CD8-positive, alpha-beta memory T cell (primary cell): Measurements from ENCODE around the gene GDPD5. TPM values are rescaled to one million over a fixed set of nuclear protein-coding genes. Genes with fewer than 3 reads are reported as not detected.
A peak's percentile ranks its signal among the peaks of the same experiment; 100 is the strongest.

Experiments used
- CTCF ChIA-PET: fragments of 350-600 bp; sonication (Branson Sonifier 250); formaldehyde crosslinking; loops from one replicate; lab custom pipeline; 2021; ENCODE audit warnings: antibody characterized with exemption; lab: Charles Lee
- POLR2A ChIA-PET: fragments of 350-600 bp; sonication (Branson Sonifier 250); formaldehyde crosslinking; loops from one replicate; lab custom pipeline; 2021; ENCODE audit warnings: antibody characterized with exemption; lab: Charles Lee
- DNase-seq, 5 donors: peaks; one replicate each; pipeline versions ENCODE4 v3.0.0 to v3.0.0-alpha.2; 2020 to 2022; ENCODE audit warnings: mixed read lengths in 1 of 5
- H3K27ac ChIP-seq: one replicate; pipeline ENCODE4 v1.7.0; 2013; ENCODE audit warnings: low read depth, mild to moderate bottlenecking, low read length, moderate library complexity
- H3K27me3 ChIP-seq: 2 replicates; pipeline ENCODE4 v1.7.0; 2013; ENCODE audit warnings: low read length, mild to moderate bottlenecking; ENCODE audit not compliant: insufficient read depth, poor library complexity, severe bottlenecking
- H3K36me3 ChIP-seq: 2 replicates; pipeline ENCODE4 v1.7.0; 2013; ENCODE audit warnings: mild to moderate bottlenecking, low read length, moderate library complexity; ENCODE audit not compliant: insufficient read depth
- H3K4me1 ChIP-seq: 2 replicates; pipeline ENCODE4 v1.7.0; 2013; ENCODE audit warnings: mild to moderate bottlenecking, low read length, moderate library complexity; ENCODE audit not compliant: insufficient read depth
- H3K4me3 ChIP-seq: 2 replicates; pipeline ENCODE4 v1.7.0; 2013; ENCODE audit warnings: mild to moderate bottlenecking, low read length
- H3K9me3 ChIP-seq: 2 replicates; pipeline ENCODE4 v1.7.0; 2013; ENCODE audit warnings: mild to moderate bottlenecking, low read length
- H3K27ac Mint-ChIP-seq, 8 donors: one replicate each; pipeline ENCODE4 v1.8.0; 2020 to 2021; ENCODE audit warnings: mixed read lengths in 8 of 8, mild to moderate bottlenecking in 6 of 8, inconsistent platforms in 3 of 8, moderate library complexity in 3 of 8
- H3K27me3 Mint-ChIP-seq, 2 donors: one replicate each; pipeline ENCODE4 v1.8.0; 2020 to 2021; ENCODE audit warnings: mixed read lengths in 2 of 2, mild to moderate bottlenecking in 1 of 2, moderate library complexity in 1 of 2
- H3K36me3 Mint-ChIP-seq, 3 donors: one replicate each; pipeline ENCODE4 v1.8.0; 2020 to 2021; ENCODE audit warnings: mixed read lengths in 3 of 3, inconsistent platforms in 1 of 3, mild to moderate bottlenecking in 1 of 3
- H3K4me1 Mint-ChIP-seq, 3 donors: one replicate each; pipeline ENCODE4 v1.8.0; 2020 to 2021; ENCODE audit warnings: mixed read lengths in 3 of 3, inconsistent platforms in 1 of 3, mild to moderate bottlenecking in 1 of 3
- H3K4me3 Mint-ChIP-seq, 7 donors: one replicate each; pipeline ENCODE4 v1.8.0; 2020 to 2021; ENCODE audit warnings: mixed read lengths in 7 of 7, mild to moderate bottlenecking in 6 of 7, moderate library complexity in 4 of 7, inconsistent platforms in 2 of 7
- H3K9me3 Mint-ChIP-seq, 5 donors: one replicate each; pipeline ENCODE4 v1.8.0; 2020 to 2022; ENCODE audit warnings: mixed read lengths in 5 of 5, mild to moderate bottlenecking in 3 of 5, moderate library complexity in 2 of 5, inconsistent platforms in 1 of 5
- polyA plus RNA-seq: library from polyadenylated mRNA; unstranded; fragments of 300-500 nt; fragmentation: Illumina TruSeq; gene quantifications from one replicate; pipeline ENCODE4 v1.2.3, GENCODE V29; 2021
- total RNA-seq, 2 experiments: library from RNA; stranded (reverse); gene quantifications; one replicate each; pipeline ENCODE4 v1.2.3, GENCODE V29; 2021

The GDPD5 gene
- total and polyA plus RNA-seq, 3 experiments from 2014 or later = 8.9 to 10.4 (median 9.1) TPM

DNA sequence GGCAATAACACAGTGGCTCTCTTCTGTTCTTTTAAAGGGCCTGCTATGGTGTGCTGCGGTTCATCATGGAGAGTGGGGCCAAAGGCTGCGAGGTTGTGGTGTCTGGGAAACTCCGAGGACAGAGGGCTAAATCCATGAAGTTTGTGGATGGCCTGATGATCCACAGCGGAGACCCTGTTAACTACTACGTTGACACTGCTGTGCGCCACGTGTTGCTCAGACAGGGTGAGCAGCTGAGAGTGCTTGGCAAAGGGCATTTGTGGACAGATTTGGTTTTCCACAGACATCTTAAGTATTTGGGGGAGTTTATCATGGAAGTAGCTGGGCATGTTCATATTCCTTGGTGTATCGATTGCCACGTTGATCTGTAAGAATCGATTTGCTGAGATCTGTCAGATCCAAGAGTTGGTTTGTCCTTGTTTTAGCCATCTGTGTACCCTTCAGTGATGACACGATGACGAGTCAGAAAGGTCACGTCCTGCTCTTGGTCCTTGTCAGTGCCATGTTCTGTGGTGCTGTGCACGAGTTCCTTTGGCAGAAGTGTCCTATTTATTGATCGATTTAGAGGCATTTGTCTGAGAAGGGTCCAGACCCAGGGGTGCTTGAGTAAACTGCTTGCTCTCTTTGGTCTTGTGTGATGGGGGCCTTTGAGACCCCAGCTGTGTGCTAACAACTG is 121.6 kb downstream of the GDPD5 start:
- H3K4me1 Mint-ChIP-seq = peaks cover 59 to 75% (median 65%) of the 10 kb centered on the region in 3 donors
- Histone ChIP-seq H3K36me3 (peaks cover 60% of the 10 kb centered on the region), H3K9me3 (no peaks in the 10 kb centered on the region), H3K27ac (no peak overlapping the region), H3K4me3 (no peak overlapping the region), H3K27me3 (no peaks in the 10 kb centered on the region), H3K4me1 (peaks cover 25% of the 10 kb centered on the region)
- no peaks in the 10 kb centered on the region for H3K27me3 Mint-ChIP-seq
- ChIA-PET POLR2A (no interaction called here), CTCF (interaction anchor here (1.1 to 1.4 kb wide), 5 partner anchors 9 to 128 kb away, joined by 3 to 5 read pairs (median 4); no protein-coding TSS in a partner anchor)
- peaks cover 8 to 86% (median 31%) of the 10 kb centered on the region in 3 donors for H3K36me3 Mint-ChIP-seq
- H3K4me3 Mint-ChIP-seq = peak overlapping the region in 3 of 7 donors; percentile 16 to 25 (median 22)
- H3K27ac Mint-ChIP-seq = peak overlapping the region in 4 of 8 donors; percentile 60 to 97 (median 84)
- no peaks in the 10 kb centered on the region for H3K9me3 Mint-ChIP-seq
- DNase-seq = no peak

DNA sequence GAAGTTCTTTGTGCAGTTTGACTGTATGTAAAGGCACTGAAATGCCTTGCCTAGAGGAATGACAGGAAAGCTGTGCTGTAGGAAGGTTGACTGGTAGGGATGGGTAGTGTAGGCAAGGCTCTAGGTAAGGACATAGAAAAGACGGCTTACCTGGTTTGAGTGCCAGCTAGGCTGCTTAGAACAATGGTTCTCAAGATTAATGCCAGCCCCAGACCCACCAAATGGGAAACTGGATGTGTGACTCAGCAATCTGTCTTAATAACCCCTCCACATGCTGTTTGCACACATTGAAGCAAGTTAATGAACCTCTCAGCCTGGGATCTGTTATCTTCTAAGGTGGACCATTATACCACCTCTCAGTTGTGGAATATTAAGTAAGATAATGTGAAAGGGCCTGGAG is 122.7 kb downstream of the GDPD5 start:
- ChIA-PET POLR2A (no interaction called here), CTCF (interaction anchor here (0.9 to 1.7 kb wide), 6 partner anchors 10 to 50 kb away, joined by 3 to 5 read pairs (median 4); partner anchors contain the start of gene KLHL35)
- Mint-ChIP-seq H3K27ac (peak overlapping the region; percentile 5 to 97 (median 80)), H3K4me1 (peaks cover 58 to 75% (median 65%) of the 10 kb centered on the region in 3 donors), H3K9me3 (no peaks in the 10 kb centered on the region), H3K4me3 (peak overlapping the region in 5 of 7 donors; percentile 4 to 98 (median 33)), H3K27me3 (no peaks in the 10 kb centered on the region), H3K36me3 (peaks cover 8 to 81% (median 31%) of the 10 kb centered on the region in 3 donors)
- H3K36me3 ChIP-seq = peaks cover 60% of the 10 kb centered on the region
- H3K27me3 ChIP-seq = no peaks in the 10 kb centered on the region
- H3K4me3 ChIP-seq = no peak overlapping the region
- no peaks in the 10 kb centered on the region for H3K9me3 ChIP-seq
- H3K27ac ChIP-seq = no peak overlapping the region
- H3K4me1 ChIP-seq = peaks cover 25% of the 10 kb centered on the region
- no peak for DNase-seq

DNA sequence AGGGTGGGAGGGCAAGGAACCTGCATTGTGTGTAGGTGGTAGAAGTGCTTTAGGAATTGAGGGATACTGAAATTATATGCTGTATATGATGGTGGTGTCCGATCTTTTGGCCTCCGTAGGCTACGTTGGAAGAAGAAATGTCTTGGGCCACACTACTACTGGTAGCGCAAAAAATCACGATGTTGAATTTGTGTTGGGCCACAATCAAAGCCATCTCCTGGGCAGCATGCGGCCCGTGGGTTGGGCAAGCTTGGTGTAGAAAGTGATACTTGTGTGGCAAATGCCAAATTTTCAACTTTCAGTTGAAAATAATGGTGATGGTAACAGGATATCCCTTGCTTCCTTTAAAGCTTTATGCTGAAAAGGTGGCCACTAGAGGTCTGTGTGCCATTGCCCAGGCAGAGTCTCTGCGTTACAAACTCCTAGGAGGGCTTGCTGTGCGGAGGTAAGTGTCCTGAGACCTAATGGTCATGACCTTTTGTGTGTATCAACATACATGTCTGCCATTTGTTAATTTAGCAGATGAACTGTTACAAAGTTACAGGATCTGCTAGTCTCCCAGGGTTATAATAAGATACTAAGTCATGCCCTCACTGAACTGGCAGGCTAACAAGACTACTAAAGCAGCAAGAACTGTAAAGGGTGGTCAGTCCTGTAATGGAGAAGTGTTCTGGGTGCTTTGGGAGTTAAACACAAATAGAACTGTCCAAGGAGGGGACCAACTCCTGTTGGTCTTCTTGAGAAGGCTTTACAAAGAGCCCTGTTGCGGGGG is 123.6 kb downstream of the GDPD5 start:
- Mint-ChIP-seq H3K4me3 (peak overlapping the region; percentile 91 to 98 (median 95)), H3K27ac (peak overlapping the region; percentile 81 to 99 (median 94)), H3K27me3 (no peaks in the 10 kb centered on the region), H3K9me3 (no peaks in the 10 kb centered on the region), H3K4me1 (peaks cover 53 to 70% (median 60%) of the 10 kb centered on the region in 3 donors), H3K36me3 (peaks cover 8 to 76% (median 27%) of the 10 kb centered on the region in 3 donors)
- peak overlapping the region; percentile 88 for H3K27ac ChIP-seq
- ChIA-PET CTCF (interaction anchor here (1.7 kb wide), 1 partner anchor 30 kb away, joined by 4 read pairs; the partner anchor contains the start of gene KLHL35), POLR2A (no interaction called here)
- H3K36me3 ChIP-seq = peaks cover 60% of the 10 kb centered on the region
- no peak for DNase-seq
- no peaks in the 10 kb centered on the region for H3K9me3 ChIP-seq
- peaks cover 25% of the 10 kb centered on the region for H3K4me1 ChIP-seq
- no peak overlapping the region for H3K4me3 ChIP-seq
- no peaks in the 10 kb centered on the region for H3K27me3 ChIP-seq

DNA sequence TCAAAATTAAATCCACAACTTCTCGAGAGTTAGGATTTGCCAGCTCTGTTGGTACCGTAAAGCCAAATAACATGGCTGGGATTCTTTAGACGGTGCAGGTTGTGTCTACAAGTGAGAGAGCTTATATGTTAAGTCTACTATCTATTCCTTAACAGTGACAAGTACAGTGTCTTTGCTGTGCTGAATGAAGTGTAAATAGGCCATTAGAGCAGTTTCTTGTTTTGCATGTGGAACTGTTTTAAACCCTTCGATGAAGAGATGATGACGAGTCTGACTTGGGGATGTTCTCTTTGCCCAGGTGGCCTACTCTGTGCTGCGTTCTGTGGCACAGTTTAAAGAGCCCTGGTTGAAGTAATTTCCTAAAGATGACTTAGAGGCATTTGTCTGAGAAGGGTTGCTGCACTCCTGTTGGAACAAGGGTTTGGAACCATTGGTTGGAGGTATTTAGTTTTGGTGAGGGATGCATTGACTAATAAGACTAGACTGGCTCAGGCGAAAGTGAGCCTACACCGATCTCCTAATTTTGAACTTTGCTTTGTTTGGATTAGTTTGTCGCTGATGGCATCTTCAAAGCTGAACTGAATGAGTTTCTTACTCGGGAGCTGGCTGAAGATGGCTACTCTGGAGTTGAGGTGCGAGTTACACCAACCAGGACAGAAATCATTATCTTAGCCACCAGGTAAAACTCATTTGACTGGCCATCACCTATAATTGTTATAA is 125.4 kb downstream of the GDPD5 start:
- Histone ChIP-seq H3K9me3 (no peaks in the 10 kb centered on the region), H3K27me3 (no peaks in the 10 kb centered on the region), H3K4me1 (peaks cover 25% of the 10 kb centered on the region), H3K4me3 (peak overlapping the region; percentile 73), H3K36me3 (peaks cover 43% of the 10 kb centered on the region), H3K27ac (peak overlapping the region; percentile 88)
- peaks cover 50 to 53% (median 53%) of the 10 kb centered on the region in 3 donors for H3K4me1 Mint-ChIP-seq
- ChIA-PET POLR2A (interaction anchor here (0.6 to 2.2 kb wide), 12 partner anchors 10 to 162 kb away, joined by 3 to 12 read pairs (median 4); partner anchors contain the start of genes GDPD5 and SERPINH1), CTCF (interaction anchor here (0.6 to 2.6 kb wide), 11 partner anchors 8 to 129 kb away, joined by 3 to 17 read pairs (median 4); no protein-coding TSS in a partner anchor)
- DNase-seq = peak in 2 of 5 donors; percentile 24 to 44
- H3K36me3 Mint-ChIP-seq = peaks cover 8 to 57% (median 27%) of the 10 kb centered on the region in 3 donors
- no peaks in the 10 kb centered on the region for H3K27me3 Mint-ChIP-seq
- H3K27ac Mint-ChIP-seq = peak overlapping the region; percentile 87 to 99 (median 96)
- no peaks in the 10 kb centered on the region for H3K9me3 Mint-ChIP-seq
- H3K4me3 Mint-ChIP-seq = peak overlapping the region; percentile 91 to 98 (median 95)

DNA sequence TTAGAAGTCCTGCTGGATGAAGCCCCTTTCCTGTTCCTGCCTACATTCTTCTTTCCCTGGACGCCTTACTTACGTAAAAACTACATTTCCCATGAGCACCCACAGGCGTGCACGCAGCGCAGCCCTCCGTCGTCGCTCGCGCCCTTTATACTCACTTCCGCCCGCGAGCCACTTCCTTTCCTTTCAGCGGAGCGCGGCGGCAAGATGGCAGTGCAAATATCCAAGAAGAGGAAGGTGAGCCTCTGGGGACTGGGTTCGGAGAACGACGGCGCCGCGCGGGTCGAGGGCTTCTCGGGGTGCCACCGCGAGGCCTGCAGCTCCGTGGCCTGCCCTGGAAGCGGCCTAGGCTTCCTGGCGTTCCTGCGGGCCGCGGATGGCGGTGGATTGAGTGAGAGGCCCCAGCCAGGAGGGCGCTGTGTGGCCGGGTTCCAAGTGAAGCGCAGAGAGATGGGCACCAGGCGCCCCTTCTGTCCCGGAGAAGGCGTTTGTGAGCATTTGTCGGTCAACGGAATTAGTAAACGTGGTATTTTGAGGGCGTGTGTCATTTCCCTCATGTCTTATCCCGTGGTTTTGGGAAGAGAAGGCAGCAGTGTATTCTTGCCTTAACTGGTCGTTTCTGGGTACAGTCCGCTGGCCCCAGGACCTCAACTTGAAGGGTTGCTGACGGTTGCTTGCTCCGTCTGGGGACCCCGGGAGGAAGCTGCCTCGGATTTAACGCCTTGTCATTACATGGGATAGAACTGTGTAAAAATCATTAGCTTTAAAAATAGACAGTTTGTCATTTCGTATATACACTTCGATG is 126.2 kb downstream of the GDPD5 start, which contains the start of gene RPS3:
RPS3 (plus strand) TSS at position 175 of the 802 bp plus-strand sequence; CDS start at position 205, 30 bp downstream.
- Histone ChIP-seq H3K9me3 (no peaks in the 10 kb centered on the region), H3K4me3 (peak within 1 kb of the TSS; percentile 73), H3K4me1 (peaks cover 25% of the 10 kb centered on the region), H3K36me3 (peaks cover 36% of the 10 kb centered on the region), H3K27ac (peak within 1 kb of the TSS; percentile 88), H3K27me3 (no peaks in the 10 kb centered on the region)
- Mint-ChIP-seq H3K27ac (peak within 1 kb of the TSS; percentile 87 to 99 (median 96)), H3K4me3 (peak within 1 kb of the TSS; percentile 91 to 98 (median 95)), H3K4me1 (peaks cover 48 to 53% (median 48%) of the 10 kb centered on the region in 3 donors), H3K9me3 (no peaks in the 10 kb centered on the region), H3K27me3 (no peaks in the 10 kb centered on the region), H3K36me3 (peaks cover 8 to 50% (median 25%) of the 10 kb centered on the region in 3 donors)
- peak; percentile 78 to 92 (median 85) for DNase-seq
- CTCF ChIA-PET = interaction anchor here (0.8 to 2.6 kb wide), 10 partner anchors 9 to 130 kb away, joined by 3 to 17 read pairs (median 4); no protein-coding TSS in a partner anchor
- POLR2A ChIA-PET = interaction anchor here (0.6 to 2.2 kb wide), 10 partner anchors 12 to 163 kb away, joined by 3 to 12 read pairs (median 4); partner anchors contain the start of genes GDPD5 and SERPINH1

DNA sequence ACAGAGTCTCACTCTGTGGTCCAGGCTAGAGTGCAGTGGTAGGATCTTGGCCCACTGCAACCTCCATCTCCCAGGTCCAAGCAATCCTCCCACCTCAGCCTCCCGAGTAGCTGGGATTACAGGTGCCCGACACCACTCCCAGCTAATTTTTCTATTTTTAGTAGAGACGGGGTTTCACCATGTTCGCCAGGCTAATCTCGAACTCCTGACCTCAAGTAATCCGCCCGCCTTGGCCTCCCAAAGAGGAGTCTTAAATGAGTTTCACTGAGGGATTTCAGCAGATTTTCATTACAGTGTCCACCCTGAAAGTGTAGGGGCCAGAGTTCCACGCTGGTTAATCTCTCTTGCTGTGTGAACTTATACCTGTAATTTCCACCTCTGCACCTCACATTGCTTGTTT is 126.8 kb downstream of the GDPD5 start:
- Mint-ChIP-seq H3K4me3 (peak overlapping the region in 6 of 7 donors; percentile 18 to 98 (median 94)), H3K4me1 (peaks cover 41 to 46% (median 42%) of the 10 kb centered on the region in 3 donors), H3K9me3 (no peaks in the 10 kb centered on the region), H3K27me3 (no peaks in the 10 kb centered on the region), H3K27ac (peak overlapping the region in 7 of 8 donors; percentile 87 to 98 (median 94)), H3K36me3 (peaks cover 6 to 43% (median 18%) of the 10 kb centered on the region in 3 donors)
- POLR2A ChIA-PET = interaction anchor here (1.4 kb wide), 1 partner anchor 31 kb away, joined by 3 read pairs; no protein-coding TSS in a partner anchor
- Histone ChIP-seq H3K27me3 (no peaks in the 10 kb centered on the region), H3K4me3 (no peak overlapping the region), H3K27ac (no peak overlapping the region), H3K9me3 (no peaks in the 10 kb centered on the region), H3K36me3 (peaks cover 29% of the 10 kb centered on the region), H3K4me1 (peaks cover 25% of the 10 kb centered on the region)
- DNase-seq = no peak
- CTCF ChIA-PET = interaction anchor here (1.0 to 2.6 kb wide), 7 partner anchors 9 to 119 kb away, joined by 3 to 13 read pairs (median 5); no protein-coding TSS in a partner anchor
